ENCODE data around the gene SHISA9. TPM values are rescaled to one million over a fixed set of nuclear protein-coding genes. Genes with fewer than 3 reads are reported as not detected.

Gene SHISA9
- total RNA-seq, 1 donor from 2014 or later, result 5.3 TPM

- H3K27me3 Mint-ChIP-seq, result no peaks in the 10 kb centered on the region
- no peaks in the 10 kb centered on the region for H3K4me1 Mint-ChIP-seq (ENCODE audit: unreplicated experiment)
- no peaks in the 10 kb centered on the region for H3K9me3 Mint-ChIP-seq
- no peak for TF ChIP-seq CTCF (conservative IDR thresholded peaks at IDR 0.05)
- H3K27ac Mint-ChIP-seq, result peak overlapping the region; percentile 46
- no peak overlapping the region for H3K4me3 Mint-ChIP-seq
- H3K36me3 Mint-ChIP-seq, result no peaks in the 10 kb centered on the region
- DNase-seq (ENCODE audit: extremely low spot score, unreplicated experiment), result no peak
Measured at GRCh38 chr16:12992066-12992465, 90.7 kb downstream of the SHISA9 start.

GRCh38 chr16:12994402-12994801 is 93.0 kb downstream of the SHISA9 start:
- Mint-ChIP-seq H3K9me3 (no peaks in the 10 kb centered on the region), H3K4me1 (ENCODE audit: unreplicated experiment) (no peaks in the 10 kb centered on the region), H3K36me3 (no peaks in the 10 kb centered on the region), H3K4me3 (no peak overlapping the region), H3K27ac (no peak overlapping the region), H3K27me3 (no peaks in the 10 kb centered on the region)
- no peak for DNase-seq (ENCODE audit: extremely low spot score, unreplicated experiment)
- no peak for TF ChIP-seq CTCF (conservative IDR thresholded peaks at IDR 0.05)

- Mint-ChIP-seq H3K27me3 (no peaks in the 10 kb centered on the region), H3K27ac (no peak overlapping the region), H3K9me3 (no peaks in the 10 kb centered on the region), H3K4me3 (no peak overlapping the region), H3K36me3 (no peaks in the 10 kb centered on the region), H3K4me1 (ENCODE audit: unreplicated experiment) (no peaks in the 10 kb centered on the region)
- TF ChIP-seq CTCF (conservative IDR thresholded peaks at IDR 0.05), result no peak
- no peak for DNase-seq (ENCODE audit: extremely low spot score, unreplicated experiment)
Measured at GRCh38 chr16:12995721-12996372, 94.4 kb downstream of the SHISA9 start.

- DNase-seq (ENCODE audit: extremely low spot score, unreplicated experiment), result no peak
- no peaks in the 10 kb centered on the region for H3K36me3 Mint-ChIP-seq
- no peak for TF ChIP-seq CTCF (conservative IDR thresholded peaks at IDR 0.05)
- no peak overlapping the region for H3K4me3 Mint-ChIP-seq
- H3K27me3 Mint-ChIP-seq, result no peaks in the 10 kb centered on the region
- no peaks in the 10 kb centered on the region for H3K9me3 Mint-ChIP-seq
- H3K4me1 Mint-ChIP-seq (ENCODE audit: unreplicated experiment), result no peaks in the 10 kb centered on the region
- no peak overlapping the region for H3K27ac Mint-ChIP-seq
Measured at GRCh38 chr16:12998361-12999085, 97.1 kb downstream of the SHISA9 start.

- TF ChIP-seq CTCF (conservative IDR thresholded peaks at IDR 0.05), result no peak
- Mint-ChIP-seq H3K27me3 (peaks cover 5% of the 10 kb centered on the region), H3K4me1 (ENCODE audit: unreplicated experiment) (no peaks in the 10 kb centered on the region), H3K27ac (no peak overlapping the region), H3K4me3 (no peak overlapping the region), H3K9me3 (no peaks in the 10 kb centered on the region), H3K36me3 (no peaks in the 10 kb centered on the region)
- no peak for DNase-seq (ENCODE audit: extremely low spot score, unreplicated experiment)
Measured at GRCh38 chr16:12999368-12999767, 98.0 kb downstream of the SHISA9 start.

Data from type B pancreatic cell (in vitro differentiated cells).